ENCODE data around the gene TTC9B. TPM values are rescaled to one million over a fixed set of nuclear protein-coding genes. Genes with fewer than 3 reads are reported as not detected.

TTC9B gene
- total and polyA plus RNA-seq, 2 of the 13 experiments (the other 11 are each of a cell fraction or from before 2014, with no cell fraction given) = not detected

DNA sequence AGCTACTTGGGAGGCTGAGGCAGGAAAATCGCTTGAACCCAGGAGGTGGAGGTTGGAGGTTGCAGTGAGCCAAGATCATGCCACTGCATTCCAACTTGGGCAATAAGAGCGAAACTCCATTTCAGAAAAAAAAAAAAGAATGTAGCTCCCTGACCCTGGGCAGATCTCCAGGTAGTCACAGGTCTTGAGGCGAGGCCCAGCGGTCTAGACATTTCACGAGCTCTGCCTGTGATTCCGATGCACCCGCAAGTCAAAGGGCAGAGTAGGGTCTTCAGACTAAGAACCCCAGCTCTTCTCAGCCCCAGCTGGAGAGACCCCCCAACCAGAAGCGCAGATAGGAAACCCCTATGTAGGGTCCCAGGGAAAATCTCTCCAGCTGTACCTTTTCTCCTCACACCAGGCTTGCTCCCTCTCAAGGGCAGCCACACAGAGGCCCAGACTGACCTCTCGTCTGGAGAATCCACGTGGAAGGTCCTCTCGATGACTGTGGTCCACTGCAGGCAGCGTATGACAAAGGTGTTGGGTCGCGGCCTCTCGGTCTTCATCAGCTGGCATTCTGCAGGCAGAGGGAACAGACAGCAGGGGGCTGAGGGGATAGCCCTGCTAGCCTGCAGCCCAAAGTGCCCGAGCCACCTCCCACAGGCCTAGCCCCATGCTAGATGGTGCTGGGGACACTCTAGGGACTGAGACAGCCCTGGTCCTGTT, 36.7 kb upstream of the TTC9B start (continued):
- TF ChIP-seq, protein P1, sequence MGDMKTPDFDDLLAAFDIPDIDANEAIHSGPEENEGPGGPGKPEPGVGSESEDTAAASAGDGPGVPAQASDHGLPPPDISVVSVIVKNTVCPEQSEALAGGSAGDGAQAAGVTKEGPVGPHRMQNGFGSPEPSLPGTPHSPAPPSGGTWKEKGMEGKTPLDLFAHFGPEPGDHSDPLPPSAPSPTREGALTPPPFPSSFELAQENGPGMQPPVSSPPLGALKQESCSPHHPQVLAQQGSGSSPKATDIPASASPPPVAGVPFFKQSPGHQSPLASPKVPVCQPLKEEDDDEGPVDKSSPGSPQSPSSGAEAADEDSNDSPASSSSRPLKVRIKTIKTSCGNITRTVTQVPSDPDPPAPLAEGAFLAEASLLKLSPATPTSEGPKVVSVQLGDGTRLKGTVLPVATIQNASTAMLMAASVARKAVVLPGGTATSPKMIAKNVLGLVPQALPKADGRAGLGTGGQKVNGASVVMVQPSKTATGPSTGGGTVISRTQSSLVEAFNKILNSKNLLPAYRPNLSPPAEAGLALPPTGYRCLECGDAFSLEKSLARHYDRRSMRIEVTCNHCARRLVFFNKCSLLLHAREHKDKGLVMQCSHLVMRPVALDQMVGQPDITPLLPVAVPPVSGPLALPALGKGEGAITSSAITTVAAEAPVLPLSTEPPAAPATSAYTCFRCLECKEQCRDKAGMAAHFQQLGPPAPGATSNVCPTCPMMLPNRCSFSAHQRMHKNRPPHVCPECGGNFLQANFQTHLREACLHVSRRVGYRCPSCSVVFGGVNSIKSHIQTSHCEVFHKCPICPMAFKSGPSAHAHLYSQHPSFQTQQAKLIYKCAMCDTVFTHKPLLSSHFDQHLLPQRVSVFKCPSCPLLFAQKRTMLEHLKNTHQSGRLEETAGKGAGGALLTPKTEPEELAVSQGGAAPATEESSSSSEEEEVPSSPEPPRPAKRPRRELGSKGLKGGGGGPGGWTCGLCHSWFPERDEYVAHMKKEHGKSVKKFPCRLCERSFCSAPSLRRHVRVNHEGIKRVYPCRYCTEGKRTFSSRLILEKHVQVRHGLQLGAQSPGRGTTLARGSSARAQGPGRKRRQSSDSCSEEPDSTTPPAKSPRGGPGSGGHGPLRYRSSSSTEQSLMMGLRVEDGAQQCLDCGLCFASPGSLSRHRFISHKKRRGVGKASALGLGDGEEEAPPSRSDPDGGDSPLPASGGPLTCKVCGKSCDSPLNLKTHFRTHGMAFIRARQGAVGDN (CRISPR knock-in tag; IDR thresholded peaks at IDR 0.05) = peak; percentile 38; the same call in 1 of the 2 replicates
- TF ChIP-seq ZNF446 (CRISPR knock-in tag; IDR thresholded peaks at IDR 0.05) (no peak), PAF1 (CRISPR knock-in tag; IDR thresholded peaks at IDR 0.05) (no peak), HNRNPLL (IDR thresholded peaks at IDR 0.05; ENCODE audit: low read depth, low read length, poor library complexity, severe bottlenecking) (no peak), RAD51 (IDR thresholded peaks at IDR 0.05; ENCODE audit: borderline replicate concordance) (no peak), TCF7 (IDR thresholded peaks at IDR 0.05; ENCODE audit: low read depth) (no peak), ZXDC (CRISPR knock-in tag; IDR thresholded peaks at IDR 0.05) (no peak), GPN1 (CRISPR knock-in tag; IDR thresholded peaks at IDR 0.05; ENCODE audit: borderline replicate concordance) (no peak)
